IPS-18c (cell line): ENCODE results near the gene AKAP12.

Experiments
- H3K4me3 ChIP-seq: 2 replicates; pipeline ENCODE4 v1.7.0; 2013; ENCODE audit warnings: low read depth, mild to moderate bottlenecking, low read length, moderate library complexity; ENCODE audit not compliant: insufficient read depth
- H3K9me3 ChIP-seq: one replicate; pipeline ENCODE4 v1.6.1; 2013; ENCODE audit warnings: mild to moderate bottlenecking, low read length, moderate library complexity; ENCODE audit not compliant: control insufficient read depth, insufficient read depth

The AKAP12 gene

DNA sequence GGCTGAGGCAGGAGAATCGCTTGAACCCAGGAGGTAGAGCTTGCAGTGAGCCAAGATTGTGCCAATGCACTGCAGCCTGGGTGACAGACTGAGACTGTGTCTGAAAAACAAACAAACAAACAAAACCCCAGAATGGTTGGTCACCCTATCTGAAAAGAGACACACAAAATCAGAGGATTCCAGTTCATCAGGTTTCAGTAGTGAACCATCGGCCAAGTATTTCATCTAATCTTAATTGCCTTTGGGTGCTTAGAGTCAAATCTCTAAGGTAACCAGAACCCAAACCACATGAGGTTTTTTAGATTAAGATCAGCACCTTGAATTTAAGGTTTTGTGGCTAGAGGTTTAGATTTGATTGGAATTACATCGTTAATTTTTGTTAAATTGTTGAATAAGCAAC, 159.9 kb downstream of the AKAP12 start:
- Histone ChIP-seq H3K9me3 (no peaks in the 10 kb centered on the region), H3K4me3 (no peak overlapping the region)

GRCh38 chr6:151400473-151400872, 160.7 kb downstream of the AKAP12 start:
- no peaks in the 10 kb centered on the region for H3K9me3 ChIP-seq

DNA sequence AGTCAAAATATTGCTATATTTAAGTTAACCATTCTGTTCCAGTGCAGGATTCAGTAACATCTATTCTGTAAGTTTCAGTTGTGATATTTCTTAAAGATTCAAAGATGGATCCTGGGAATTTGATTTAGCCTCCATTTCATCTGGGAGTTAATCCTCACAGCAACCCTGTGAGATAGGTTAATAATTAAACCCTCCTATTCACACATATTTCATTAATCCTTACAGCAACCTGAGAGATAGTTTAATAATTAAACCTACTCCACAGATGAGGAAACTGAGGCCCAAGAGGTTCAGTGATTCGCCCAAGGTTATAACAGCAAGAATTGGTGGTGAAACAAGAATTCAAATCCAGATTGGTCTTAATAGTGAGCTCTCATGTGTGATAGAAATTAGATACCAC, 162.5 kb downstream of the AKAP12 start:
- Histone ChIP-seq H3K9me3 (no peaks in the 10 kb centered on the region), H3K4me3 (no peak overlapping the region)

More at GRCh38 chr6:151400473-151400872, 160.7 kb downstream of the AKAP12 start:
- H3K4me3 ChIP-seq: no peak overlapping the region

- Histone ChIP-seq H3K4me3 (no peak overlapping the region), H3K9me3 (no peaks in the 10 kb centered on the region)
Observed at GRCh38 chr6:151403919-151404308, 164.1 kb downstream of the AKAP12 start.
